ENCODE data around the gene EGLN3. TPM values are rescaled to one million over a fixed set of nuclear protein-coding genes. Genes with fewer than 3 reads are reported as not detected.

The EGLN3 gene
- total RNA-seq (ENCODE audit: unreplicated experiment), result 14.2 TPM
- long read RNA-seq, transcript EGLN3-201 (5 exons, 2,709 nt), result major isoform, 6 of 8 reads
- long read RNA-seq, partial matches to known transcripts, result 0 of 8 reads
- long read RNA-seq, other reads (novel, unspliced or antisense), result 1 of 8 reads

GRCh38 chr14:33950320-33951182, at the start of gene EGLN3:
TSS of gene EGLN3 (minus strand) at chr14:33951074. CDS start at chr14:33950752, 322 bp downstream.
- Mint-ChIP-seq H3K4me3 (ENCODE audit: unreplicated experiment) (peak within 1 kb of the TSS; percentile 90), H3K27me3 (ENCODE audit: unreplicated experiment) (peaks cover 9% of the 10 kb centered on the region), H3K27ac (ENCODE audit: unreplicated experiment) (peak within 1 kb of the TSS; percentile 24), H3K9me3 (ENCODE audit: unreplicated experiment) (no peaks in the 10 kb centered on the region), H3K36me3 (ENCODE audit: low read depth, unreplicated experiment) (no peaks in the 10 kb centered on the region), H3K4me1 (ENCODE audit: unreplicated experiment) (peaks cover 23% of the 10 kb centered on the region)
- TF ChIP-seq CTCF (IDR thresholded peaks at IDR 0.05; ENCODE audit: unreplicated experiment), result no peak
- DNase-seq (ENCODE audit: low spot score), result peak; percentile 89

DNA sequence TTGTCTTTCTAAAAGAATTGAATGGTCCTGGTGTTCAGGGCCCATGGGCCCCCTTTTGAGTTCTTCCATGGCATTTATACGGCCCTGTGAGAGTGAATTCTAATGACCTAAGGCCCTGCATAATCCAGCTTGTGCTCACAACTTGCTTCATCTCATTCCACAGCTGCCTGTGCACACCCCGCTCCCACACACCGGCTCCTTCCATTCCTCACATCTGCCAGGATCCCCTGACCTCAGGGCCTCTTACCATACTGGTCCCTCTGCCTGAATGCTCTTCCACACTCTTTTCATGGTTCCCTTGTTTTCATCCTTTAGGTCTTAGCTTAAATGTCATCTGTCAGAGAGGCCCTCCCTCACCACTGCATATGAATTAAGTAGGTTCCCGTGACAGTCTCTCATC, 49.5 kb upstream of the EGLN3 start:
- H3K4me1 Mint-ChIP-seq (ENCODE audit: unreplicated experiment), result peaks cover 40% of the 10 kb centered on the region
- TF ChIP-seq CTCF (IDR thresholded peaks at IDR 0.05; ENCODE audit: unreplicated experiment), result no peak
- H3K36me3 Mint-ChIP-seq (ENCODE audit: low read depth, unreplicated experiment), result no peaks in the 10 kb centered on the region
- H3K27ac Mint-ChIP-seq (ENCODE audit: unreplicated experiment), result no peak overlapping the region
- H3K9me3 Mint-ChIP-seq (ENCODE audit: unreplicated experiment), result no peaks in the 10 kb centered on the region
- H3K4me3 Mint-ChIP-seq (ENCODE audit: unreplicated experiment), result no peak overlapping the region
- peaks cover 2% of the 10 kb centered on the region for H3K27me3 Mint-ChIP-seq (ENCODE audit: unreplicated experiment)
- no peak for DNase-seq (ENCODE audit: low spot score)

DNA sequence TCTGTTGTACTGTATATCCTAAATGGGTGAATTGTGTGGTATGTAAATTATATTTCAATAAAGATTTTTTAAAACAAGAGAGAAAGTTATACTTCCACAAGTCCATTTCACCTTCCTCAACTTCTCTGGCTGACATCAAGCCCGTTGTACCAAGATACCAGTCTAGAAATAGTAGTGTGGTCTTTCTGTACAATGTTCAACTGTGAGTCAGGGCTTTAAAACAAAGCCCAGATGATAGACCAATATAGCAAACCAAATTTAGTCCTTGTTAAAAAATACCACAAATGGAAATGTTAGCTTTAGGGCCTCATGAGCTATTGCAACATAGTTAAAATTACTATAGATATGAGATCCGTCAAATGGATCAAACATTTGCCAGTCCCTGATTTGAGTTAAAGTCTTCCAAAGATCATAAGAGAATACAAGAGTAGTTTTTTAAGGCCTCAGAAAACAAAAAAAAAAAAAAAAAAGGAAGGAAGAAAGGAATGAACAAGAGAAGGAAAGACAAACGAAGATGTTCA, 49.0 kb upstream of the EGLN3 start:
- Mint-ChIP-seq H3K4me1 (ENCODE audit: unreplicated experiment) (peaks cover 40% of the 10 kb centered on the region), H3K4me3 (ENCODE audit: unreplicated experiment) (no peak overlapping the region), H3K36me3 (ENCODE audit: low read depth, unreplicated experiment) (no peaks in the 10 kb centered on the region), H3K27ac (ENCODE audit: unreplicated experiment) (no peak overlapping the region), H3K27me3 (ENCODE audit: unreplicated experiment) (peaks cover 2% of the 10 kb centered on the region), H3K9me3 (ENCODE audit: unreplicated experiment) (no peaks in the 10 kb centered on the region)
- no peak for TF ChIP-seq CTCF (IDR thresholded peaks at IDR 0.05; ENCODE audit: unreplicated experiment)
- no peak for DNase-seq (ENCODE audit: low spot score)

DNA sequence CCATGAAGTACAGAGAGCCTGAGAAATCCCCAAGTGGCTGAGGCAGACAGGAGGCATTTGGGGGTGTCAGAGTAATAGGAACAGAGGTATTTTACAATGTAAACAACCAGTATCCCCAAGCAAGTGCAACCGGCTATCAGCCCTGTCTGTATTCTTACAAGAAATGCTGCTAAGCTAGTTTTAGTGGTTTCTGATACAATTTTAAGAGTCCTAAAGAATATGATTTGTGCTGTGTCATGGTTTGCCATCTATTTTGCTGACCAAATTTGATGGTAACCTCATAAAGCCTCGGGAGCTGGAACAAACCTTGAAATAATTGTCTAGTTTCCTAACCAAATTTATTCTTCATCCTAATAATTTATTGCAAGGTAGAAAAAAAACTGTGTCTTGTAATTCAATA, 46.7 kb upstream of the EGLN3 start:
- Mint-ChIP-seq H3K27ac (ENCODE audit: unreplicated experiment) (no peak overlapping the region), H3K36me3 (ENCODE audit: low read depth, unreplicated experiment) (no peaks in the 10 kb centered on the region), H3K27me3 (ENCODE audit: unreplicated experiment) (peaks cover 2% of the 10 kb centered on the region), H3K4me3 (ENCODE audit: unreplicated experiment) (no peak overlapping the region), H3K9me3 (ENCODE audit: unreplicated experiment) (no peaks in the 10 kb centered on the region), H3K4me1 (ENCODE audit: unreplicated experiment) (peaks cover 26% of the 10 kb centered on the region)
- DNase-seq (ENCODE audit: low spot score), result no peak
- no peak for TF ChIP-seq CTCF (IDR thresholded peaks at IDR 0.05; ENCODE audit: unreplicated experiment)

GRCh38 chr14:33996462-33996861, 45.6 kb upstream of the EGLN3 start:
- no peak overlapping the region for H3K27ac Mint-ChIP-seq (ENCODE audit: unreplicated experiment)
- no peak for TF ChIP-seq CTCF (IDR thresholded peaks at IDR 0.05; ENCODE audit: unreplicated experiment)
- H3K36me3 Mint-ChIP-seq (ENCODE audit: low read depth, unreplicated experiment), result no peaks in the 10 kb centered on the region
- H3K4me3 Mint-ChIP-seq (ENCODE audit: unreplicated experiment), result no peak overlapping the region
- DNase-seq (ENCODE audit: low spot score), result no peak
- H3K9me3 Mint-ChIP-seq (ENCODE audit: unreplicated experiment), result no peaks in the 10 kb centered on the region
- H3K27me3 Mint-ChIP-seq (ENCODE audit: unreplicated experiment), result peaks cover 2% of the 10 kb centered on the region
- H3K4me1 Mint-ChIP-seq (ENCODE audit: unreplicated experiment), result peaks cover 15% of the 10 kb centered on the region
